ENCODE data around the gene HMGCR. TPM values are rescaled to one million over a fixed set of nuclear protein-coding genes. Genes with fewer than 3 reads are reported as not detected.

HMGCR gene
- total RNA-seq, 1 experiment from 2014 or later: 47.7 TPM

GRCh38 chr5:75375414-75375813 lies 38.4 kb downstream of the HMGCR start:
- ChIA-PET CTCF (interaction anchor here (0.7 kb wide), 1 partner anchor 1078 kb away, joined by 4 read pairs; no protein-coding TSS in a partner anchor), POLR2A (interaction anchor here (0.7 to 1.0 kb wide), 2 partner anchors 24 to 30 kb away, joined by 3 read pairs; no protein-coding TSS in a partner anchor)
- H3K4me3 Mint-ChIP-seq (ENCODE audit: unreplicated experiment): no peak overlapping the region
- H3K27me3 Mint-ChIP-seq (ENCODE audit: insufficient read depth, unreplicated experiment): no peaks in the 10 kb centered on the region
- H3K27ac Mint-ChIP-seq (ENCODE audit: low read depth, unreplicated experiment): no peak overlapping the region
- intact Hi-C loops (cut with micrococcal nuclease): no loop called here
- BruUV-seq (replicated peaks): no TSS peak
- TF ChIP-seq CTCF (IDR thresholded peaks at IDR 0.05; ENCODE audit: unreplicated experiment): no peak
- no peak for DNase-seq (ENCODE audit: unreplicated experiment)
- H3K9me3 Mint-ChIP-seq (ENCODE audit: unreplicated experiment): no peaks in the 10 kb centered on the region
- peaks cover 45% of the 10 kb centered on the region for H3K36me3 Mint-ChIP-seq (ENCODE audit: insufficient read depth, unreplicated experiment)
- no peaks in the 10 kb centered on the region for H3K4me1 Mint-ChIP-seq (ENCODE audit: insufficient read depth, unreplicated experiment)

- BruUV-seq (replicated peaks): no TSS peak
- CTCF ChIA-PET: no interaction called here
- Mint-ChIP-seq H3K4me1 (ENCODE audit: insufficient read depth, unreplicated experiment) (no peaks in the 10 kb centered on the region), H3K4me3 (ENCODE audit: unreplicated experiment) (no peak overlapping the region), H3K9me3 (ENCODE audit: unreplicated experiment) (no peaks in the 10 kb centered on the region), H3K27ac (ENCODE audit: low read depth, unreplicated experiment) (no peak overlapping the region), H3K36me3 (ENCODE audit: insufficient read depth, unreplicated experiment) (peaks cover 53% of the 10 kb centered on the region), H3K27me3 (ENCODE audit: insufficient read depth, unreplicated experiment) (no peaks in the 10 kb centered on the region)
- no peak for DNase-seq (ENCODE audit: unreplicated experiment)
- intact Hi-C loops (cut with micrococcal nuclease): no loop called here
- TF ChIP-seq CTCF (IDR thresholded peaks at IDR 0.05; ENCODE audit: unreplicated experiment): no peak
- POLR2A ChIA-PET: no interaction called here
Observed at GRCh38 chr5:75380099-75380498, 43.1 kb downstream of the HMGCR start.

GRCh38 chr5:75381456-75381855 lies 44.4 kb downstream of the HMGCR start:
- Mint-ChIP-seq H3K27ac (ENCODE audit: low read depth, unreplicated experiment) (no peak overlapping the region), H3K27me3 (ENCODE audit: insufficient read depth, unreplicated experiment) (no peaks in the 10 kb centered on the region), H3K9me3 (ENCODE audit: unreplicated experiment) (no peaks in the 10 kb centered on the region), H3K4me3 (ENCODE audit: unreplicated experiment) (no peak overlapping the region), H3K4me1 (ENCODE audit: insufficient read depth, unreplicated experiment) (no peaks in the 10 kb centered on the region), H3K36me3 (ENCODE audit: insufficient read depth, unreplicated experiment) (peaks cover 58% of the 10 kb centered on the region)
- CTCF ChIA-PET: interaction anchor here (0.6 to 0.9 kb wide), 5 partner anchors 17 to 875 kb away, joined by 3 to 4 read pairs (median 4); no protein-coding TSS in a partner anchor
- intact Hi-C loops (cut with micrococcal nuclease): no loop called here
- DNase-seq (ENCODE audit: unreplicated experiment): no peak
- POLR2A ChIA-PET: interaction anchor here (1.6 kb wide), 1 partner anchor 10 kb away, joined by 6 read pairs; no protein-coding TSS in a partner anchor
- no TSS peak for BruUV-seq (replicated peaks)
- no peak for TF ChIP-seq CTCF (IDR thresholded peaks at IDR 0.05; ENCODE audit: unreplicated experiment)

- Mint-ChIP-seq H3K4me3 (ENCODE audit: unreplicated experiment) (no peak overlapping the region), H3K9me3 (ENCODE audit: unreplicated experiment) (no peaks in the 10 kb centered on the region), H3K36me3 (ENCODE audit: insufficient read depth, unreplicated experiment) (peaks cover 63% of the 10 kb centered on the region), H3K4me1 (ENCODE audit: insufficient read depth, unreplicated experiment) (no peaks in the 10 kb centered on the region), H3K27ac (ENCODE audit: low read depth, unreplicated experiment) (no peak overlapping the region), H3K27me3 (ENCODE audit: insufficient read depth, unreplicated experiment) (no peaks in the 10 kb centered on the region)
- DNase-seq (ENCODE audit: unreplicated experiment): no peak
- TF ChIP-seq CTCF (IDR thresholded peaks at IDR 0.05; ENCODE audit: unreplicated experiment): no peak
- no TSS peak for BruUV-seq (replicated peaks)
- POLR2A ChIA-PET: interaction anchor here (0.6 to 0.8 kb wide), 2 partner anchors 10 to 11 kb away, joined by 3 read pairs; no protein-coding TSS in a partner anchor
- intact Hi-C loops (cut with micrococcal nuclease): no loop called here
- CTCF ChIA-PET: interaction anchor here (0.6 to 1.0 kb wide), 3 partner anchors 34 to 1260 kb away, joined by 3 read pairs; no protein-coding TSS in a partner anchor
Observed at GRCh38 chr5:75384218-75384617, 47.2 kb downstream of the HMGCR start.
